ENCODE data around the gene ATP6V1G2.

DNA sequence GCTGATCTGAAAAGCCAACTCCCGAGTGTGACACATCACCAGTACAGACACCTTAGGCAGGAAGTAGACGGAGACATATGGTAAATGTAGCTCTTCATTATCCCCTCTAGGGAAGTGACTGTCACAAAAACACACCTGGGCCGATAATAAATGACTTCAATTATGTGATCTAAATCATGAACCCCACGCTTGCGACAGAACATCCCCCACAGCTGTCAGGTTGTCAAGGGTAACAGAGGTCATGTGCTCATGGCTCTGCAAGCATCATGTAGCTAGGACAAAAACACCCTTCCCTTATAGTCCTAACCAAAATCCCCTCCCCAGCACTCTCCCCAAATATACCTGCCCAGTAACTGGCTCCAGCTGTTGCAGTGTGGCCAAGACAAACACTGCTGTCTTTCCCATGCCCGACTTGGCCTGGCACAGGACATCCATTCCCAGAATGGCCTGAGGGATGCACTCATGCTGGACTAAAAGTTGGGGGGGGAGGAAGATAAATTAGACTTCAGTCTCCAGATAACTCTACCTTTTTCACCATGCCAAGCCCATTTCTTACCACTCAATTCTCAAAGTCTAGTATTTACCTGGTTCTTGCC lies 7.5 kb downstream of the ATP6V1G2 start:
- TF ChIP-seq, protein P1, sequence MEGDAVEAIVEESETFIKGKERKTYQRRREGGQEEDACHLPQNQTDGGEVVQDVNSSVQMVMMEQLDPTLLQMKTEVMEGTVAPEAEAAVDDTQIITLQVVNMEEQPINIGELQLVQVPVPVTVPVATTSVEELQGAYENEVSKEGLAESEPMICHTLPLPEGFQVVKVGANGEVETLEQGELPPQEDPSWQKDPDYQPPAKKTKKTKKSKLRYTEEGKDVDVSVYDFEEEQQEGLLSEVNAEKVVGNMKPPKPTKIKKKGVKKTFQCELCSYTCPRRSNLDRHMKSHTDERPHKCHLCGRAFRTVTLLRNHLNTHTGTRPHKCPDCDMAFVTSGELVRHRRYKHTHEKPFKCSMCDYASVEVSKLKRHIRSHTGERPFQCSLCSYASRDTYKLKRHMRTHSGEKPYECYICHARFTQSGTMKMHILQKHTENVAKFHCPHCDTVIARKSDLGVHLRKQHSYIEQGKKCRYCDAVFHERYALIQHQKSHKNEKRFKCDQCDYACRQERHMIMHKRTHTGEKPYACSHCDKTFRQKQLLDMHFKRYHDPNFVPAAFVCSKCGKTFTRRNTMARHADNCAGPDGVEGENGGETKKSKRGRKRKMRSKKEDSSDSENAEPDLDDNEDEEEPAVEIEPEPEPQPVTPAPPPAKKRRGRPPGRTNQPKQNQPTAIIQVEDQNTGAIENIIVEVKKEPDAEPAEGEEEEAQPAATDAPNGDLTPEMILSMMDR (IDR thresholded peaks at IDR 0.05; ENCODE audit: insufficient read depth, low read length), result no peak
- TF ChIP-seq GABPA (IDR thresholded peaks at IDR 0.05; ENCODE audit: low read depth) (no peak), POLR2AphosphoS5 (IDR thresholded peaks at IDR 0.05; ENCODE audit: low read depth) (no peak)
